K562 (cell line): ENCODE results near the gene ZNF776.

Experiments used
- CEBPB ChIP-seq: fragments of 450-650 bp; IDR thresholded peaks from 2 replicates; pipeline ENCODE4 v1.6.1; 2016; ENCODE audit warnings: missing genetic modification characterization, missing compliant biosample characterization
- CTCF ChIP-seq, 3 experiments: IDR thresholded peaks in 2 of 3; conservative IDR thresholded peaks in 1 of 3; 2 replicates each; pipeline ENCODE4 v1.5.1; 2011 to 2012; ENCODE audit warnings: low read length in 3 of 3, mild to moderate bottlenecking in 3 of 3, control low read depth in 2 of 3, improper control_type of control experiment in 1 of 3, inconsistent platforms in 1 of 3, low read depth in 1 of 3, mixed read lengths in 1 of 3, moderate library complexity in 1 of 3; ENCODE audit not compliant: insufficient read depth in 2 of 3
- EZH2 ChIP-seq: IDR thresholded peaks from 2 replicates; pipeline ENCODE4 v1.6.1; 2012; ENCODE audit warnings: low read depth, mild to moderate bottlenecking, inconsistent platforms, low read length, borderline replicate concordance
- FOXK2 ChIP-seq, 2 experiments: fragments of 450-650 bp; IDR thresholded peaks in 1 of 2; conservative IDR thresholded peaks in 1 of 2; 2 replicates each; pipeline ENCODE4 v1.6.1; 2016; ENCODE audit warnings: low read depth in 2 of 2, mild to moderate bottlenecking in 1 of 2
- HDAC2 ChIP-seq: fragments of 450-650 bp; IDR thresholded peaks from 2 replicates; pipeline ENCODE4 v1.6.1; 2016; ENCODE audit warnings: mild to moderate bottlenecking
- NFIC ChIP-seq: fragments of 450-650 bp; IDR thresholded peaks from 2 replicates; pipeline ENCODE4 v1.6.1; 2017; ENCODE audit warnings: mild to moderate bottlenecking, inconsistent platforms
- PHF21A ChIP-seq: fragments of 450-650 bp; IDR thresholded peaks from 2 replicates; pipeline ENCODE4 v1.6.1; 2017; ENCODE audit warnings: low read depth, borderline replicate concordance
- POLR2G ChIP-seq: fragments of 200-400 bp; formaldehyde crosslinking; IDR thresholded peaks from 2 replicates; pipeline ENCODE4 v1.6.1; 2017; ENCODE audit warnings: low read depth, mild to moderate bottlenecking, antibody characterized with exemption, low read length, moderate library complexity
- TRIM24 ChIP-seq, 2 experiments: fragments of 450-650 bp; IDR thresholded peaks; 2 replicates each; pipeline ENCODE4 v1.6.1; 2016
- ZBTB8A ChIP-seq: fragments of 450-650 bp; IDR thresholded peaks from 2 replicates; pipeline ENCODE4 v1.6.1; 2018; ENCODE audit warnings: mild to moderate bottlenecking, moderate library complexity; ENCODE audit not compliant: partially characterized antibody
- ZFX ChIP-seq: sonication (generic); formaldehyde crosslinking; IDR thresholded peaks from 2 replicates; pipeline ENCODE4 v1.8.0; 2022; ENCODE audit warnings: mild to moderate bottlenecking, missing genetic modification reagents, moderate library complexity
- ZSCAN29 ChIP-seq: fragments of 450-650 bp; IDR thresholded peaks from 2 replicates; pipeline ENCODE4 v1.6.1; 2017
- TF ChIP-seq, protein P1 (sequence below): sonication (generic); formaldehyde crosslinking; IDR thresholded peaks from 2 replicates; pipeline ENCODE4 v1.8.1; 2023; ENCODE audit warnings: mild to moderate bottlenecking, missing genetic modification reagents, moderate library complexity
- TF ChIP-seq, protein P2 (sequence below), 3 experiments: fragments of 200-800 bp in 1 of 3; sonication (Bioruptor generic) in 1 of 3; sonication (generic) in 1 of 3; formaldehyde crosslinking in 1 of 3; IDR thresholded peaks; 2 replicates each; pipeline versions ENCODE4 v1.6.1 to v1.8.0; 2016 to 2022; ENCODE audit warnings: mild to moderate bottlenecking in 2 of 3, missing compliant biosample characterization in 2 of 3, missing genetic modification characterization in 2 of 3, missing genetic modification reagents in 1 of 3

- TF ChIP-seq ZFX (CRISPR knock-in tag) = no peak
- TF ChIP-seq TRIM24 (IDR thresholded peaks at IDR 0.05) = no peak
- TF ChIP-seq, protein P1, sequence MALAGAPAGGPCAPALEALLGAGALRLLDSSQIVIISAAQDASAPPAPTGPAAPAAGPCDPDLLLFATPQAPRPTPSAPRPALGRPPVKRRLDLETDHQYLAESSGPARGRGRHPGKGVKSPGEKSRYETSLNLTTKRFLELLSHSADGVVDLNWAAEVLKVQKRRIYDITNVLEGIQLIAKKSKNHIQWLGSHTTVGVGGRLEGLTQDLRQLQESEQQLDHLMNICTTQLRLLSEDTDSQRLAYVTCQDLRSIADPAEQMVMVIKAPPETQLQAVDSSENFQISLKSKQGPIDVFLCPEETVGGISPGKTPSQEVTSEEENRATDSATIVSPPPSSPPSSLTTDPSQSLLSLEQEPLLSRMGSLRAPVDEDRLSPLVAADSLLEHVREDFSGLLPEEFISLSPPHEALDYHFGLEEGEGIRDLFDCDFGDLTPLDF (CRISPR knock-in tag) = no peak
- TF ChIP-seq POLR2G = no peak
- no peak for TF ChIP-seq PHF21A
- TF ChIP-seq HDAC2 = no peak
- no peak for TF ChIP-seq CEBPB (tag)
- no peak for TF ChIP-seq FOXK2 (conservative IDR thresholded peaks at IDR 0.05 in 1 of 2, IDR thresholded peaks at IDR 0.05 in 1 of 2; ENCODE audit: low read depth in 2 of 2)
- no peak for TF ChIP-seq NFIC
- TF ChIP-seq, protein P2, sequence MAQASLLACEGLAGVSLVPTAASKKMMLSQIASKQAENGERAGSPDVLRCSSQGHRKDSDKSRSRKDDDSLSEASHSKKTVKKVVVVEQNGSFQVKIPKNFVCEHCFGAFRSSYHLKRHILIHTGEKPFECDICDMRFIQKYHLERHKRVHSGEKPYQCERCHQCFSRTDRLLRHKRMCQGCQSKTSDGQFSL (CRISPR knock-in tag; IDR thresholded peaks at IDR 0.05) = no peak
- TF ChIP-seq, protein P2 (tag; IDR thresholded peaks at IDR 0.05) = no peak
- no peak for TF ChIP-seq EZH2
- TF ChIP-seq CTCF (IDR thresholded peaks at IDR 0.05 in 2 of 3, conservative IDR thresholded peaks at IDR 0.05 in 1 of 3; ENCODE audit: insufficient read depth in 2 of 3, low read depth in 1 of 3, low read length in 3 of 3) = no peak
- TF ChIP-seq ZBTB8A = no peak
- TF ChIP-seq ZSCAN29 = no peak
Observed at GRCh38 chr19:57701625-57702024, 45.0 kb upstream of the ZNF776 start.
